GM18907 (cell line): Measurements from ENCODE around the gene C2CD3.
"Not testable (repeated sequence)": the region's sequence is repeated elsewhere in the genome, so short reads cannot be mapped to it uniquely, and the experiment has no call there.

ENCODE experiments used
- ATAC-seq: cut with Tn5 transposase; IDR thresholded peaks from one replicate; pipeline ENCODE4 v1.9.1; 2021; ENCODE audit warnings: mild to moderate bottlenecking, moderate library complexity; ENCODE audit not compliant: unreplicated experiment

C2CD3 gene

GRCh38 chr11:74005721-74006517 is 164.9 kb downstream of the C2CD3 start:
- ATAC-seq: no peak

GRCh38 chr11:74004759-74005615 is 165.8 kb downstream of the C2CD3 start:
- ATAC-seq: peak; percentile 76

GRCh38 chr11:74004046-74004695 is 166.6 kb downstream of the C2CD3 start:
- no peak for ATAC-seq

GRCh38 chr11:74002832-74003231 is 168.0 kb downstream of the C2CD3 start:
- ATAC-seq: no peak

GRCh38 chr11:74001822-74002286 is 168.9 kb downstream of the C2CD3 start:
- ATAC-seq: no peak

GRCh38 chr11:74000307-74001133 is 170.3 kb downstream of the C2CD3 start:
- no peak for ATAC-seq

- no peak for ATAC-seq
Observed at GRCh38 chr11:73999581-74000306, 171.1 kb downstream of the C2CD3 start.

GRCh38 chr11:73998846-73999575 is 171.8 kb downstream of the C2CD3 start:
- ATAC-seq: no peak

- no peak for ATAC-seq
Observed at GRCh38 chr11:73997120-73997770, 173.6 kb downstream of the C2CD3 start.

GRCh38 chr11:73996161-73996747 is 174.5 kb downstream of the C2CD3 start:
- no peak for ATAC-seq

- no peak for ATAC-seq
Observed at GRCh38 chr11:73995731-73996130, 175.1 kb downstream of the C2CD3 start.

- ATAC-seq: peak; percentile 44
Observed at GRCh38 chr11:73995247-73995646, 175.6 kb downstream of the C2CD3 start.

GRCh38 chr11:73991471-73992006 is 179.3 kb downstream of the C2CD3 start:
- peak; percentile 49 for ATAC-seq

GRCh38 chr11:73990730-73991129 is 180.1 kb downstream of the C2CD3 start:
- no peak for ATAC-seq

GRCh38 chr11:73989156-73989555 is 181.6 kb downstream of the C2CD3 start:
- ATAC-seq: no peak

GRCh38 chr11:73988227-73988626 is 182.6 kb downstream of the C2CD3 start:
- no peak for ATAC-seq

GRCh38 chr11:73985661-73986060 is 185.1 kb downstream of the C2CD3 start:
- ATAC-seq: not testable (repeated sequence)
